Astrocyte (in vitro differentiated cells and primary cell): ENCODE data around the gene NACA2. TPM values are rescaled to one million over a fixed set of nuclear protein-coding genes. Genes with fewer than 3 reads are reported as not detected.

ENCODE experiments used
- DNase-seq: peaks from one replicate; pipeline ENCODE4 v3.0.0-alpha.2; 2010; ENCODE audit warnings: low read depth
- FAIRE-seq: peaks from 2 replicates; lab custom pipeline; 2011; peaks lifted over from hg19 to GRCh38; lab: Jason Lieb, UNC
- H2AFZ ChIP-seq: 2 replicates; pipeline ENCODE4 v1.6.0; 2012; ENCODE audit warnings: low read depth, low read length, inconsistent platforms
- H3K27ac ChIP-seq: 2 replicates; pipeline ENCODE4 v1.5.1; 2011; ENCODE audit warnings: low read depth, low read length, inconsistent platforms
- H3K27me3 ChIP-seq: 2 replicates; pipeline ENCODE4 v1.6.0; 2011; ENCODE audit warnings: low read length, inconsistent platforms; ENCODE audit not compliant: insufficient read depth
- H3K36me3 ChIP-seq: 2 replicates; pipeline ENCODE4 v1.5.1; 2011; ENCODE audit warnings: low read length, inconsistent platforms; ENCODE audit not compliant: insufficient read depth
- H3K4me1 ChIP-seq: 2 replicates; pipeline ENCODE4 v1.5.1; 2011; ENCODE audit warnings: low read length, inconsistent platforms; ENCODE audit not compliant: insufficient read depth
- H3K4me2 ChIP-seq: 2 replicates; pipeline ENCODE4 v1.6.0; 2012; ENCODE audit warnings: low read length, inconsistent platforms
- H3K4me3 ChIP-seq: 2 replicates; pipeline ENCODE4 v1.5.1; 2011; ENCODE audit warnings: low read depth, mild to moderate bottlenecking, low read length, inconsistent platforms; ENCODE audit not compliant: insufficient read depth
- H3K79me2 ChIP-seq: 2 replicates; pipeline ENCODE4 v1.6.0; 2012; ENCODE audit warnings: mild to moderate bottlenecking, low read length, inconsistent platforms; ENCODE audit not compliant: insufficient read depth
- H3K9ac ChIP-seq: 2 replicates; pipeline ENCODE4 v1.6.0; 2012; ENCODE audit warnings: mild to moderate bottlenecking, low read length, inconsistent platforms
- H3K9me3 ChIP-seq: 2 replicates; pipeline ENCODE4 v1.5.1; 2012; ENCODE audit warnings: low read depth, mild to moderate bottlenecking, low read length, inconsistent platforms; ENCODE audit not compliant: insufficient read depth
- H4K20me1 ChIP-seq: 2 replicates; pipeline ENCODE4 v1.6.0; 2012; ENCODE audit warnings: low read length, inconsistent platforms; ENCODE audit not compliant: insufficient read depth
- H3K27ac Mint-ChIP-seq: one replicate; pipeline ENCODE4 v1.8.0; 2021; ENCODE audit warnings: mild to moderate bottlenecking, mixed read lengths; ENCODE audit not compliant: unreplicated experiment
- H3K27me3 Mint-ChIP-seq: one replicate; pipeline ENCODE4 v1.8.0; 2021; ENCODE audit warnings: low read depth, mixed read lengths; ENCODE audit not compliant: unreplicated experiment
- H3K36me3 Mint-ChIP-seq: one replicate; pipeline ENCODE4 v1.8.0; 2021; ENCODE audit warnings: low read depth, mixed read lengths; ENCODE audit not compliant: unreplicated experiment
- H3K4me1 Mint-ChIP-seq: one replicate; pipeline ENCODE4 v1.8.0; 2021; ENCODE audit warnings: low read depth, mixed read lengths; ENCODE audit not compliant: unreplicated experiment
- H3K4me3 Mint-ChIP-seq: one replicate; pipeline ENCODE4 v1.8.0; 2021; ENCODE audit warnings: mild to moderate bottlenecking, moderate library complexity, mixed read lengths; ENCODE audit not compliant: unreplicated experiment
- H3K9me3 Mint-ChIP-seq: one replicate; pipeline ENCODE4 v1.8.0; 2021; ENCODE audit warnings: mild to moderate bottlenecking, mixed read lengths; ENCODE audit not compliant: unreplicated experiment
- EZH2 ChIP-seq: IDR thresholded peaks from 2 replicates; pipeline ENCODE4 v1.6.1; 2012; ENCODE audit warnings: mild to moderate bottlenecking, low read length, inconsistent platforms; ENCODE audit not compliant: insufficient read depth
- total RNA-seq: library from RNA; stranded (reverse); gene quantifications from 2 replicates; pipeline ENCODE4 v1.2.1, GENCODE V29; 2021
- TF ChIP-seq, protein P1 (sequence below): IDR thresholded peaks from 2 replicates; pipeline ENCODE4 v1.5.1; 2011; ENCODE audit warnings: low read depth, mild to moderate bottlenecking, inconsistent platforms, low read length, moderate library complexity; ENCODE audit not compliant: insufficient read depth

The NACA2 gene
- total RNA-seq, 1 donor from 2014 or later: not detected

DNA sequence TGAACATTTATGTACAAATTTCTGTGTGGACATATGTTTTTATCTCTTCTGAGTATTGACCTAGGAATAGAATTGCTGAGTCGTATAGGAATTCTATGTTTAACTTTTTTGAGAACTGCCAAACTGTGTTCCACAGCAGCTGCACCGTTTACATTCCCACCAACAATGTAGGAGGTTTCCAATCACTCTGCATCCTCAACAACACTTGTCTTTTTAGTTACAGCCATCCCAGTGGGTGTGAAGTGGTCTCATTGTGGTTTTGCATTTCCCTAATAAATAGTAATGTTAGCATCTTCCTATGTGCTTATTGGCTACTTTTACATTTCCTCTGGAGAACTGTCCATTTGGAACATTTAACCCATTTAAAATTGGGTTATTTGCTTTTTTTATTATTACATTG, 36.6 kb upstream of the NACA2 start:
- no peak overlapping the region for H3K4me3 Mint-ChIP-seq
- peaks cover 2% of the 10 kb centered on the region for H3K4me1 Mint-ChIP-seq
- FAIRE-seq (no peak), DNase-seq (no peak)
- peaks cover 4% of the 10 kb centered on the region for H3K27me3 ChIP-seq
- no peak overlapping the region for H3K4me2 ChIP-seq
- no peak for TF ChIP-seq EZH2
- TF ChIP-seq, protein P1, sequence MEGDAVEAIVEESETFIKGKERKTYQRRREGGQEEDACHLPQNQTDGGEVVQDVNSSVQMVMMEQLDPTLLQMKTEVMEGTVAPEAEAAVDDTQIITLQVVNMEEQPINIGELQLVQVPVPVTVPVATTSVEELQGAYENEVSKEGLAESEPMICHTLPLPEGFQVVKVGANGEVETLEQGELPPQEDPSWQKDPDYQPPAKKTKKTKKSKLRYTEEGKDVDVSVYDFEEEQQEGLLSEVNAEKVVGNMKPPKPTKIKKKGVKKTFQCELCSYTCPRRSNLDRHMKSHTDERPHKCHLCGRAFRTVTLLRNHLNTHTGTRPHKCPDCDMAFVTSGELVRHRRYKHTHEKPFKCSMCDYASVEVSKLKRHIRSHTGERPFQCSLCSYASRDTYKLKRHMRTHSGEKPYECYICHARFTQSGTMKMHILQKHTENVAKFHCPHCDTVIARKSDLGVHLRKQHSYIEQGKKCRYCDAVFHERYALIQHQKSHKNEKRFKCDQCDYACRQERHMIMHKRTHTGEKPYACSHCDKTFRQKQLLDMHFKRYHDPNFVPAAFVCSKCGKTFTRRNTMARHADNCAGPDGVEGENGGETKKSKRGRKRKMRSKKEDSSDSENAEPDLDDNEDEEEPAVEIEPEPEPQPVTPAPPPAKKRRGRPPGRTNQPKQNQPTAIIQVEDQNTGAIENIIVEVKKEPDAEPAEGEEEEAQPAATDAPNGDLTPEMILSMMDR: no peak
- H3K36me3 Mint-ChIP-seq: no peaks in the 10 kb centered on the region
- no peak overlapping the region for H3K4me3 ChIP-seq
- H3K36me3 ChIP-seq: no peaks in the 10 kb centered on the region
- no peak overlapping the region for H3K9ac ChIP-seq
- H3K27ac Mint-ChIP-seq: no peak overlapping the region
- no peaks in the 10 kb centered on the region for H3K79me2 ChIP-seq
- H3K4me1 ChIP-seq: no peaks in the 10 kb centered on the region
- no peaks in the 10 kb centered on the region for H3K9me3 Mint-ChIP-seq
- no peaks in the 10 kb centered on the region for H3K9me3 ChIP-seq
- no peak overlapping the region for H3K27ac ChIP-seq
- H3K27me3 Mint-ChIP-seq: no peaks in the 10 kb centered on the region
- H4K20me1 ChIP-seq: no peaks in the 10 kb centered on the region
- no peak overlapping the region for H2AFZ ChIP-seq

DNA sequence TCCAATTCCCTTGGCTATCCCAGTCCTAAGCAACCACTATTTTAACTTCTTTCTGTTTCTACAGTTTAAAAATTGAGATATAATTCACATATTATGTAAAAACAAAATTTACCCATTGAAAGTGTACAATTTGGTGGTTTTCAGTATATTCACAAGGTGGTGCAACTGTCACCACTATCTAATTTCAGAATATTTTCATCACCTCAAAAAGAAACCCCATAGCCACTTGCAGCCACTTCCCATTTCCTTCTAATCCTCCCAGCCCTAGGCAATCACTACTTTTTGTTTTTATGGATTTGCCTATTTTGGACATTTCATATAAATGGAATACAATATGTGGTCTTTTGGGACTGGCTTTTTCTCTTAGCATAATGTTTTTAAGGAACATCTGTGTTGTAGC, 36.1 kb upstream of the NACA2 start:
- Histone ChIP-seq H3K27ac (no peak overlapping the region), H4K20me1 (no peaks in the 10 kb centered on the region), H3K36me3 (no peaks in the 10 kb centered on the region), H3K4me3 (no peak overlapping the region), H3K79me2 (no peaks in the 10 kb centered on the region), H2AFZ (no peak overlapping the region), H3K4me1 (no peaks in the 10 kb centered on the region), H3K27me3 (peaks cover 4% of the 10 kb centered on the region), H3K4me2 (no peak overlapping the region), H3K9ac (no peak overlapping the region), H3K9me3 (no peaks in the 10 kb centered on the region)
- no peak for TF ChIP-seq EZH2
- TF ChIP-seq, protein P1: no peak
- no peaks in the 10 kb centered on the region for H3K36me3 Mint-ChIP-seq
- H3K4me1 Mint-ChIP-seq: peaks cover 2% of the 10 kb centered on the region
- DNase-seq (no peak), FAIRE-seq (no peak)
- H3K9me3 Mint-ChIP-seq: no peaks in the 10 kb centered on the region
- H3K27ac Mint-ChIP-seq: no peak overlapping the region
- H3K4me3 Mint-ChIP-seq: no peak overlapping the region
- H3K27me3 Mint-ChIP-seq: no peaks in the 10 kb centered on the region

DNA sequence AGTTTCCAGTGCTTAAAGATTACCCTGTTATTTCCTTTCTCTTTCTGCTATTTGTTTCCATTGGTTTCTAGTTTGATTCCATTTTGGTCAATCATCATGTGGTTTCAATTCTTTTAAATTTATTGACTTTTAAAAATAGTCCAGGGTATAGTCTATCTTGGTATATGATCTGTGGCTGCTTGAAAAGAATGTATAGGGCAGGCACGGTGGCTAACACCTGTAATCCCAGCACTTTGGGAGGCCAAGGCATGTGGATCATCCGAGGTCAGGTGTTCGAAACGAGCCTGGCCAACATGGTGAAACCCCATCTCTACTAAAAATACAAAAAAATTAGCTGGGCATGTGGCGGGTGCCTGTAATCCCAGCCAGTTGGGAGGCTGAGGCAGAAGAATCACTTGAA, 34.5 kb upstream of the NACA2 start:
- Histone ChIP-seq H3K9ac (no peak overlapping the region), H3K4me3 (no peak overlapping the region), H3K9me3 (no peaks in the 10 kb centered on the region), H3K27me3 (peaks cover 4% of the 10 kb centered on the region), H3K4me1 (no peaks in the 10 kb centered on the region), H3K79me2 (no peaks in the 10 kb centered on the region), H3K4me2 (no peak overlapping the region), H4K20me1 (no peaks in the 10 kb centered on the region), H3K36me3 (no peaks in the 10 kb centered on the region), H3K27ac (no peak overlapping the region), H2AFZ (no peak overlapping the region)
- Mint-ChIP-seq H3K9me3 (no peaks in the 10 kb centered on the region), H3K4me1 (peaks cover 2% of the 10 kb centered on the region), H3K27ac (no peak overlapping the region), H3K36me3 (no peaks in the 10 kb centered on the region), H3K27me3 (no peaks in the 10 kb centered on the region), H3K4me3 (no peak overlapping the region)
- no peak for DNase-seq
- TF ChIP-seq EZH2: no peak
- TF ChIP-seq, protein P1: no peak
- no peak for FAIRE-seq
